Stomach (tissue), 4 donors: Measurements from ENCODE around the gene CAPN7.

Source experiments
- CTCF ChIP-seq, 7 experiments: fragments of 450-650 bp in 4 of 7; fragments of 200-600 bp in 3 of 7; sonication (generic) in 3 of 7; IDR thresholded peaks; one replicate each; pipeline ENCODE4 v1.5.1; 2016 to 2019; ENCODE audit warnings: antibody characterized with exemption in 7 of 7, control low read depth in 2 of 7, mild to moderate bottlenecking in 1 of 7
- EP300 ChIP-seq: sonication (generic); formaldehyde crosslinking; IDR thresholded peaks from one replicate; pipeline ENCODE4 v1.6.1; 2017; ENCODE audit warnings: antibody characterized with exemption
- POLR2AphosphoS5 ChIP-seq, 3 donors: sonication (generic); formaldehyde crosslinking; IDR thresholded peaks; one replicate each; pipeline ENCODE4 v1.6.1; 2016; ENCODE audit warnings: antibody characterized with exemption in 3 of 3

- TF ChIP-seq CTCF (IDR thresholded peaks at IDR 0.05) = no peak
- no peak for TF ChIP-seq EP300
- TF ChIP-seq POLR2AphosphoS5 (IDR thresholded peaks at IDR 0.05) = no peak
Observed at GRCh38 chr3:15299036-15299435, 93.0 kb downstream of the CAPN7 start.
